Measurements from ENCODE around the gene GNAI2.

The GNAI2 gene

DNA sequence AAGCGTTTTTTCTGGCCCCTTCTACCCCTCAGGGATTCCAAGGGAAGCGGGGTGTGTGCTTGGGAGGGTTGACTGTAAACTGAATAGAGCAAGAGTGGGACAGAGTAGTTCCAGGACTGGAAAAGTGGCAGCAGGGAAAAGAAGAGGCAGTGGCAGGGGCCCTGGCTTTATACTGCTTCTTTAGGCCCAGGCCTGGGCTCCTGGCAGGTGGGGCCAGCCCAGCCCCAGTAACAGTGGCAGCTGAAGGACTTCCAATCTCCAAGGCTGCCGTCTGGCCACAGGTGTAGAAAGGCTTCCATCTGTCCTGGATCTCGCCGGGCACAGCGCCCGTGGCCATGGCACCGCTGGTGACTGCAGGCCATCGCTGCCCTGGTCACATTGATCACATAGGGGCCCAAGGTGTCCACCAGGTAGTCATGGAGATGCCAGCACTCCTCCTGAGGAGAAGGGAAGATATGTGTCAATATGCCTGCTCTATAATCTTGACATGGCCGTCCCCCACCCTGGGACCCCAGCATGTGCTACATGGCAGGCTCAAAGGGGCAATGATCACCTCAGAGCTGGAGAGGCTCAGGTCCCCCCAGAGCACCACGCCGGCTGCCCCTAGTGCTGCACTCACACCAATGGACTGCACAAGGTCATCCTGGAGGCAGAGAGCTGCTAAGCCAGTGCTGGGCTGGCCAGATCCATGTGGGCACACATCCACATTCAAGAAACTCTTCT, 57.2 kb downstream of the GNAI2 start:
- ChIA-PET CTCF (no interaction called here), POLR2A (interaction anchor here (0.6 to 2.5 kb wide), 11 partner anchors 11 to 276 kb away, joined by 3 to 28 read pairs (median 4); partner anchors contain the start of genes HEMK1 and TUSC2)
- no peak for DNase-seq (ENCODE audit: extremely low spot score)
- TF ChIP-seq LEF1 (IDR thresholded peaks at IDR 0.05; ENCODE audit: borderline replicate concordance): no peak
- no peak for TF ChIP-seq CTBP1 (IDR thresholded peaks at IDR 0.05; ENCODE audit: borderline replicate concordance)
- no peak for TF ChIP-seq L3MBTL2 (conservative IDR thresholded peaks at IDR 0.05)
- TF ChIP-seq TARDBP (IDR thresholded peaks at IDR 0.05): no peak
- TF ChIP-seq ZNF384 (IDR thresholded peaks at IDR 0.05): no peak
- TF ChIP-seq HDGF (IDR thresholded peaks at IDR 0.05; ENCODE audit: borderline replicate concordance): no peak
- TF ChIP-seq FOXM1 (IDR thresholded peaks at IDR 0.05; ENCODE audit: borderline replicate concordance): no peak
- no peak for TF ChIP-seq FOXA1 (IDR thresholded peaks at IDR 0.05)
- no peak for TF ChIP-seq SUZ12 (IDR thresholded peaks at IDR 0.05)

DNA sequence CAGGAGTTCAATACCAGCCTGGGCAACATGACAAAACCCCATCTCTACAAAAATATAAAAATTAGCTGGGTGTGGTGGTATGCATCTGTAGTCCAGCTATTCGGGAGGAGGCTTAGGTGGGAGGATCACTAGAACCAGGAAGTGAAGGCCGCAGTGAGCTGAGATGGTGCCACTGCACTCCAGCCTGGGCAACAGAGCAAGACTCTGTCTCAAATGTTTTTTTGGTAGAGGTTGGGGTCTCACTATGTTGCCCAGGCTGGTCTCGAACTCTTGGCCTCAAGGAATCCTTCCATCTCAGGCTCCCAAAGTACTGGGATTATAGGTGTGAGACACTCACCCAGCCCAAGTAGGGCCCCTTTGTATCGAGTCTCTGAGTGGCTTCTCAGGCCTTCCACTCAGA, 58.1 kb downstream of the GNAI2 start:
- DNase-seq (ENCODE audit: extremely low spot score): no peak
- POLR2A ChIA-PET: interaction anchor here (2.5 kb wide), 1 partner anchor 43 kb away, joined by 12 read pairs; no protein-coding TSS in a partner anchor
- CTCF ChIA-PET: no interaction called here
- no peak for TF ChIP-seq TARDBP (IDR thresholded peaks at IDR 0.05)
- TF ChIP-seq BHLHE40 (IDR thresholded peaks at IDR 0.05; ENCODE audit: borderline replicate concordance): no peak
- no peak for TF ChIP-seq SUZ12 (IDR thresholded peaks at IDR 0.05)
- no peak for TF ChIP-seq SP1 (IDR thresholded peaks at IDR 0.05)
- TF ChIP-seq, protein P1, sequence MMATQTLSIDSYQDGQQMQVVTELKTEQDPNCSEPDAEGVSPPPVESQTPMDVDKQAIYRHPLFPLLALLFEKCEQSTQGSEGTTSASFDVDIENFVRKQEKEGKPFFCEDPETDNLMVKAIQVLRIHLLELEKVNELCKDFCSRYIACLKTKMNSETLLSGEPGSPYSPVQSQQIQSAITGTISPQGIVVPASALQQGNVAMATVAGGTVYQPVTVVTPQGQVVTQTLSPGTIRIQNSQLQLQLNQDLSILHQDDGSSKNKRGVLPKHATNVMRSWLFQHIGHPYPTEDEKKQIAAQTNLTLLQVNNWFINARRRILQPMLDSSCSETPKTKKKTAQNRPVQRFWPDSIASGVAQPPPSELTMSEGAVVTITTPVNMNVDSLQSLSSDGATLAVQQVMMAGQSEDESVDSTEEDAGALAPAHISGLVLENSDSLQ (IDR thresholded peaks at IDR 0.05): no peak
- TF ChIP-seq ARNT (IDR thresholded peaks at IDR 0.05): no peak
- no peak for TF ChIP-seq HDGF (IDR thresholded peaks at IDR 0.05; ENCODE audit: borderline replicate concordance)
- TF ChIP-seq ZNF384 (IDR thresholded peaks at IDR 0.05): no peak
- no peak for TF ChIP-seq FOXM1 (IDR thresholded peaks at IDR 0.05; ENCODE audit: borderline replicate concordance)
- no peak for TF ChIP-seq FOXK2 (IDR thresholded peaks at IDR 0.05)
- no peak for TF ChIP-seq NFRKB (IDR thresholded peaks at IDR 0.05)
- no peak for TF ChIP-seq LEF1 (IDR thresholded peaks at IDR 0.05; ENCODE audit: borderline replicate concordance)
- TF ChIP-seq FOXA1 (IDR thresholded peaks at IDR 0.05): no peak
- no peak for TF ChIP-seq L3MBTL2 (conservative IDR thresholded peaks at IDR 0.05)

GRCh38 chr3:50294492-50295403, 58.7 kb downstream of the GNAI2 start:
- ChIA-PET POLR2A (interaction anchor here (1.0 to 2.5 kb wide), 3 partner anchors 10 to 508 kb away, joined by 3 to 12 read pairs (median 4); partner anchors contain the start of gene IP6K1), CTCF (no interaction called here)
- TF ChIP-seq FOXA1 (IDR thresholded peaks at IDR 0.05) (no peak), TARDBP (IDR thresholded peaks at IDR 0.05) (no peak), ZNF384 (IDR thresholded peaks at IDR 0.05) (no peak), SP1 (IDR thresholded peaks at IDR 0.05) (no peak), ELF4 (IDR thresholded peaks at IDR 0.05) (no peak), ARNT (IDR thresholded peaks at IDR 0.05) (no peak), CTBP1 (IDR thresholded peaks at IDR 0.05; ENCODE audit: borderline replicate concordance) (no peak), SUZ12 (IDR thresholded peaks at IDR 0.05) (no peak), LEF1 (IDR thresholded peaks at IDR 0.05; ENCODE audit: borderline replicate concordance) (no peak), FOXM1 (IDR thresholded peaks at IDR 0.05; ENCODE audit: borderline replicate concordance) (no peak)
- TF ChIP-seq, protein P1 (IDR thresholded peaks at IDR 0.05): no peak
- no peak for DNase-seq (ENCODE audit: extremely low spot score)

GRCh38 chr3:50295553-50296431, 59.8 kb downstream of the GNAI2 start:
- TF ChIP-seq SP1 (IDR thresholded peaks at IDR 0.05) (no peak), BHLHE40 (IDR thresholded peaks at IDR 0.05; ENCODE audit: borderline replicate concordance) (no peak), ARNT (IDR thresholded peaks at IDR 0.05) (no peak), SUZ12 (IDR thresholded peaks at IDR 0.05) (no peak)
- ChIA-PET CTCF (no interaction called here), POLR2A (interaction anchor here (1.0 to 2.5 kb wide), 3 partner anchors 11 to 509 kb away, joined by 3 to 12 read pairs (median 4); partner anchors contain the start of gene IP6K1)
- DNase-seq (ENCODE audit: extremely low spot score): no peak

DNA sequence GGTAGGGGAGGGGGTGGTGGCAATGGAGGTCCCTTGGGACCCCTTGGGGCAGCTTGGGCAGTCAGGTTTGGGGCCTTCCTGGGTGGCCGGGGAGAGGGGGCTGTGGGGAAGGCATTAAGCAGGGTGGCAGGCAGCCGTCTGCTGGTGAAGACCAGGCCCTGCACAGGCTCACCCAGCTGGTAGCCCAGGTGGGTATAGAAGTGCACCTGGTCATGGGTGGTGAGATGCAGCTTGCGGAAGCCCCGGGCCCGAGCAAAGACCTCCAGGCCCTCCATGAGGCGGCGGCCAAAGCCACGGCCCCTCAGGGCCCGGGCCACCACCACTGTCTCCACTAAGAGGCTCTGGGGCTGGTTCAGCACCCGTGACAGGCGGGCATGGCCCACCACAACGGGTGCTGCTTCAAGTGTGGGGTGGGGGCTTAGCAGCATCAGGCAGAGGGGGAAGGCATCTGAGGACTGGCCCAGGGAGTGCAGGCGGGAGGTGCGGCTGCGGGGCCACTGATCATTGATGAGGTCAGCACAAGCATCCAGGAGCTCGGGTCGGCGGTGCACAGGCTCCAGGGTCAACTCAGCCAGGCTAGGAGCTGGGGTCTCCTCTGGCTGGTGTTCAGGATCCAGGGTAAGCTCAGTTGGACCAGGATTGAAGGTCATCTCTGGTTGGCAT, 60.8 kb downstream of the GNAI2 start:
- TF ChIP-seq L3MBTL2 (conservative IDR thresholded peaks at IDR 0.05) (no peak), FOXA1 (IDR thresholded peaks at IDR 0.05) (no peak), BHLHE40 (IDR thresholded peaks at IDR 0.05; ENCODE audit: borderline replicate concordance) (no peak), ARNT (IDR thresholded peaks at IDR 0.05) (no peak), HDGF (IDR thresholded peaks at IDR 0.05; ENCODE audit: borderline replicate concordance) (no peak), NFRKB (IDR thresholded peaks at IDR 0.05) (no peak)
- TF ChIP-seq, protein P1 (IDR thresholded peaks at IDR 0.05): no peak
- POLR2A ChIA-PET: interaction anchor here (0.7 to 3.5 kb wide), 3 partner anchors 30 to 40 kb away, joined by 3 to 21 read pairs (median 4); partner anchors contain the start of gene TUSC2
- CTCF ChIA-PET: no interaction called here
- DNase-seq (ENCODE audit: extremely low spot score): no peak
